ENCODE measurements around the gene PTPRK.

The PTPRK gene

GRCh38 chr6:128376952-128377503, 143.4 kb downstream of the PTPRK start:
- DNase-seq: no peak

- no peak for DNase-seq
Observed at GRCh38 chr6:128371136-128371535, 149.3 kb downstream of the PTPRK start.

GRCh38 chr6:128370072-128370471, 150.3 kb downstream of the PTPRK start:
- no peak for DNase-seq

- no peak for DNase-seq
Observed at GRCh38 chr6:128368213-128368944, 152.0 kb downstream of the PTPRK start.

GRCh38 chr6:128367437-128367836, 153.0 kb downstream of the PTPRK start:
- DNase-seq: no peak

- no peak for DNase-seq
Observed at GRCh38 chr6:128365520-128366160, 154.8 kb downstream of the PTPRK start.

GRCh38 chr6:128364766-128365519, 155.5 kb downstream of the PTPRK start:
- no peak for DNase-seq

GRCh38 chr6:128363020-128363813, 157.2 kb downstream of the PTPRK start:
- no peak for DNase-seq

GRCh38 chr6:128361378-128361777, 159.0 kb downstream of the PTPRK start:
- no peak for DNase-seq

- no peak for DNase-seq
Observed at GRCh38 chr6:128358244-128358776, 162.1 kb downstream of the PTPRK start.

- no peak for DNase-seq
Observed at GRCh38 chr6:128357392-128358130, 162.8 kb downstream of the PTPRK start.

GRCh38 chr6:128352366-128352765, 168.0 kb downstream of the PTPRK start:
- no peak for DNase-seq

GRCh38 chr6:128351255-128351514, 169.2 kb downstream of the PTPRK start:
- no peak for DNase-seq

GRCh38 chr6:128350416-128351254, 169.8 kb downstream of the PTPRK start:
- no peak for DNase-seq

- no peak for DNase-seq
Observed at GRCh38 chr6:128347123-128347522, 173.3 kb downstream of the PTPRK start.

- DNase-seq: no peak
Observed at GRCh38 chr6:128346569-128346968, 173.8 kb downstream of the PTPRK start.

GRCh38 chr6:128345278-128345677, 175.1 kb downstream of the PTPRK start:
- no peak for DNase-seq

GRCh38 chr6:128343706-128344105, 176.7 kb downstream of the PTPRK start:
- no peak for DNase-seq

GRCh38 chr6:128339635-128340450, 180.6 kb downstream of the PTPRK start:
- DNase-seq: no peak

- no peak for DNase-seq
Observed at GRCh38 chr6:128337619-128338018, 182.8 kb downstream of the PTPRK start.

Data from CD4-positive, alpha-beta T cell treated with Interleukin-10 for 1 hour (primary cell).